Endothelial cell of umbilical vein (primary cell): ENCODE data around the gene TCF20. TPM values are rescaled to one million over a fixed set of nuclear protein-coding genes. Genes with fewer than 3 reads are reported as not detected.

Experiments used
- BruUV-seq: library from RNA; stranded (reverse); fragments of 400-500 nt; replicated peaks from 2 replicates; lab custom pipeline; 2021; lab: Mats Ljungman, UMichigan
- CTCF ChIA-PET: fragments of 300-600, 350-600 bp; sonication (Branson Sonifier 250); formaldehyde crosslinking; loops from one replicate; lab custom pipeline; 2021; ENCODE audit warnings: antibody characterized with exemption, inconsistent platforms; lab: Charles Lee
- POLR2A ChIA-PET: fragments of 300-600, 350-600 bp; sonication (Branson Sonifier 250); formaldehyde crosslinking; loops from one replicate; lab custom pipeline; 2021; ENCODE audit warnings: antibody characterized with exemption, inconsistent platforms; lab: Charles Lee
- DNase-seq: peaks from one replicate; pipeline ENCODE4 v3.0.0-alpha.2; 2011; ENCODE audit warnings: low read depth, low spot score
- FAIRE-seq: peaks from 2 replicates; lab custom pipeline; 2011; peaks lifted over from hg19 to GRCh38; lab: Jason Lieb, UNC
- H2AFZ ChIP-seq: 2 replicates; pipeline ENCODE4 v1.6.0; 2012; ENCODE audit warnings: low read depth, low read length, control low read depth, inconsistent platforms
- H3K27ac ChIP-seq: 2 replicates; pipeline ENCODE4 v1.5.1; 2011; ENCODE audit warnings: low read depth, mild to moderate bottlenecking, control low read depth, low read length, moderate library complexity; ENCODE audit not compliant: insufficient read depth
- H3K27me3 ChIP-seq, 2 experiments: 2 replicates each; pipeline versions ENCODE4 v1.6.0 to v1.6.1; 2011; ENCODE audit warnings: low read length in 2 of 2, mixed read lengths in 1 of 2; ENCODE audit not compliant: control insufficient read depth in 2 of 2, insufficient read depth in 2 of 2
- H3K36me3 ChIP-seq, 2 experiments: 2 replicates in 1 of 2; 3 replicates in 1 of 2; pipeline ENCODE4 v1.5.1; 2011; ENCODE audit warnings: low read length in 2 of 2, mild to moderate bottlenecking in 1 of 2, moderate library complexity in 1 of 2; ENCODE audit not compliant: control insufficient read depth in 2 of 2, insufficient read depth in 2 of 2; ENCODE audit errors: extremely low read depth in 1 of 2
- H3K4me1 ChIP-seq: 3 replicates; pipeline ENCODE4 v1.5.1; 2011; ENCODE audit warnings: mild to moderate bottlenecking, low read length; ENCODE audit not compliant: control insufficient read depth, insufficient read depth; ENCODE audit errors: extremely low read depth
- H3K4me2 ChIP-seq: 2 replicates; pipeline ENCODE4 v1.6.1; 2011; ENCODE audit warnings: low read length, control low read depth, mixed read lengths; ENCODE audit not compliant: insufficient read depth
- H3K4me3 ChIP-seq, 3 experiments: fragments of 200-600 bp in 1 of 3; sonication (generic), shearing (Covaris generic) in 1 of 3; replicated peaks in 1 of 3; 2 replicates each; pipeline ENCODE4 v1.5.1; 2011 to 2016; ENCODE audit warnings: control low read depth in 3 of 3, low read length in 3 of 3, mild to moderate bottlenecking in 2 of 3, inconsistent platforms in 1 of 3, low read depth in 1 of 3, moderate library complexity in 1 of 3; ENCODE audit not compliant: insufficient read depth in 1 of 3
- H3K79me2 ChIP-seq: 2 replicates; pipeline ENCODE4 v1.6.0; 2012; ENCODE audit warnings: low read length, inconsistent platforms; ENCODE audit not compliant: control insufficient read depth, insufficient read depth
- H3K9ac ChIP-seq: replicated peaks from 2 replicates; pipeline ENCODE3; 2011; ENCODE audit warnings: low read length, control low read depth; ENCODE audit not compliant: insufficient read depth; ENCODE audit errors: extremely low read depth
- H3K9me1 ChIP-seq: replicated peaks from 3 replicates; pipeline ENCODE4 v1.6.0; 2011; ENCODE audit warnings: mild to moderate bottlenecking, low read length; ENCODE audit not compliant: control insufficient read depth, insufficient read depth; ENCODE audit errors: extremely low read depth
- H3K9me3 ChIP-seq: replicated peaks from 2 replicates; pipeline ENCODE4 v1.5.1; 2012; ENCODE audit warnings: low read length, inconsistent platforms; ENCODE audit not compliant: control insufficient read depth, insufficient read depth
- H4K20me1 ChIP-seq: replicated peaks from 2 replicates; pipeline ENCODE3; 2011; ENCODE audit warnings: mild to moderate bottlenecking, low read length; ENCODE audit not compliant: control insufficient read depth, insufficient read depth; ENCODE audit errors: extremely low read depth
- EZH2 ChIP-seq: IDR thresholded peaks from 2 replicates; pipeline ENCODE4 v1.6.1; 2012; ENCODE audit warnings: borderline replicate concordance, low read depth, mild to moderate bottlenecking, moderate library complexity, low read length, inconsistent platforms; ENCODE audit not compliant: severe bottlenecking
- FOS ChIP-seq: IDR thresholded peaks from 2 replicates; pipeline ENCODE4 v1.6.1; 2011; ENCODE audit warnings: mild to moderate bottlenecking, low read length, moderate library complexity, borderline replicate concordance; ENCODE audit not compliant: insufficient read depth
- GATA2 ChIP-seq: IDR thresholded peaks from 2 replicates; pipeline ENCODE4 v1.7.0; 2011; ENCODE audit warnings: low read depth, mild to moderate bottlenecking, moderate library complexity, mixed read lengths, low read length; ENCODE audit not compliant: insufficient read length, insufficient read depth
- MYC ChIP-seq: IDR thresholded peaks from one replicate; pipeline ENCODE4 v1.6.1; 2011; ENCODE audit warnings: mild to moderate bottlenecking, low read depth, low read length
- POLR2A ChIP-seq: IDR thresholded peaks from 2 replicates; pipeline ENCODE4 v1.6.1; 2012; ENCODE audit warnings: low read depth, mild to moderate bottlenecking, control low read depth, low read length
- POLR2AphosphoS5 ChIP-seq: IDR thresholded peaks from 2 replicates; pipeline ENCODE4 v1.6.1; 2012; ENCODE audit warnings: low read depth, mild to moderate bottlenecking, control low read depth, low read length, moderate library complexity; ENCODE audit not compliant: insufficient read depth
- dilution Hi-C: fragments of 300-500 bp; cut with MboI; formaldehyde crosslinking; loops from one replicate; pipeline ENCODE4 v1.15.0; 2019; ENCODE audit warnings: low sequenced_read_pairs; ENCODE audit not compliant: extremely low pct_ligation_motif_present
- intact Hi-C: fragments of 100-400 bp; cut with micrococcal nuclease; formaldehyde crosslinking; loops from one replicate; pipeline ENCODE4 v1.10.0; 2022
- polyA plus RNA-seq, 4 experiments: library from polyadenylated mRNA; depleted of rRNA in 3 of 4; stranded (reverse) in 3 of 4; unstranded in 1 of 4; fragments of >200 nt; gene quantifications; 2 replicates each; pipeline versions ENCODE4 v1.2.1 to v1.2.3, GENCODE V29; 2011 to 2012; ENCODE audit warnings: missing spikeins in 1 of 4
- total RNA-seq: library from RNA; stranded (reverse); gene quantifications from 2 replicates; pipeline ENCODE4 v1.2.3, GENCODE V29; 2021
- TF ChIP-seq, protein P1 (sequence below): IDR thresholded peaks from 2 replicates; pipeline ENCODE4 v1.6.1; 2011; ENCODE audit not compliant: insufficient read depth, insufficient read length

The TCF20 gene
- total and polyA plus RNA-seq, 2 donors (not counting 3 experiments of a cell fraction or from before 2014, with no cell fraction given) = 11.2 to 36.7 TPM

- Histone ChIP-seq H3K9ac (no peak overlapping the region), H3K9me3 (no peaks in the 10 kb centered on the region), H3K4me3 (no peak overlapping the region), H3K4me1 (no peaks in the 10 kb centered on the region), H3K9me1 (no peaks in the 10 kb centered on the region), H3K27ac (no peak overlapping the region), H3K4me2 (no peak overlapping the region), H4K20me1 (no peaks in the 10 kb centered on the region), H2AFZ (no peak overlapping the region), H3K36me3 (no peaks in the 10 kb centered on the region), H3K27me3 (peaks cover 0 to 3% of the 10 kb centered on the region in 2 experiments), H3K79me2 (no peaks in the 10 kb centered on the region)
- intact Hi-C loops (loop anchor here (1.0 kb wide), 1 partner anchor 146 kb away; no protein-coding TSS in a partner anchor), dilution Hi-C loops (no loop called here)
- ChIA-PET POLR2A (no interaction called here), CTCF (interaction anchor here (1.0 to 2.3 kb wide), 2 partner anchors 143 to 145 kb away, joined by 3 to 7 read pairs; no protein-coding TSS in a partner anchor)
- TF ChIP-seq EZH2 (no peak), MYC (no peak), POLR2AphosphoS5 (no peak), GATA2 (no peak), FOS (no peak), POLR2A (no peak)
- TF ChIP-seq, protein P1, sequence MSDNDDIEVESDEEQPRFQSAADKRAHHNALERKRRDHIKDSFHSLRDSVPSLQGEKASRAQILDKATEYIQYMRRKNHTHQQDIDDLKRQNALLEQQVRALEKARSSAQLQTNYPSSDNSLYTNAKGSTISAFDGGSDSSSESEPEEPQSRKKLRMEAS = no peak
- no peak for DNase-seq
- FAIRE-seq = no peak
- no TSS peak for BruUV-seq
Observed at GRCh38 chr22:42314709-42315391, 44.4 kb upstream of the TCF20 start.
